HepG2 (cell line): ENCODE data around the gene NHLH2.

Experiments
- BHLHE40 ChIP-seq: IDR thresholded peaks from 2 replicates; pipeline ENCODE4 v1.6.1; 2011; ENCODE audit warnings: low read length, improper control_type of control experiment
- GABPA ChIP-seq, 2 experiments: IDR thresholded peaks; 2 replicates each; pipeline ENCODE4 v1.6.1; 2011 to 2016; ENCODE audit warnings: low read depth in 2 of 2, low read length in 1 of 2, missing biosample characterization in 1 of 2, missing genetic modification characterization in 1 of 2
- MXI1 ChIP-seq: IDR thresholded peaks from 3 replicates; pipeline ENCODE4 v1.6.1; 2012; ENCODE audit warnings: low read depth, low read length, inconsistent platforms, borderline replicate concordance
- NR1H2 ChIP-seq: sonication (generic); formaldehyde crosslinking; IDR thresholded peaks from 2 replicates; pipeline ENCODE4 v1.8.1; 2022; ENCODE audit warnings: low read depth, missing genetic modification reagents, borderline replicate concordance
- POLR2AphosphoS5 ChIP-seq: IDR thresholded peaks from 2 replicates; pipeline ENCODE4 v1.6.1; 2012; ENCODE audit warnings: low read depth, low read length
- TAF1 ChIP-seq: sonication (generic); formaldehyde crosslinking; IDR thresholded peaks from 2 replicates; pipeline ENCODE4 v1.4.0; 2020; ENCODE audit warnings: missing genetic modification reagents
- TBP ChIP-seq: sonication (generic); formaldehyde crosslinking; IDR thresholded peaks from 2 replicates; pipeline ENCODE4 v1.5.0; 2020; ENCODE audit warnings: missing genetic modification reagents
- YEATS2 ChIP-seq: sonication (generic); formaldehyde crosslinking; IDR thresholded peaks from 2 replicates; pipeline ENCODE4 v1.4.0; 2020; ENCODE audit warnings: missing genetic modification reagents, borderline replicate concordance
- TF ChIP-seq, protein P1 (sequence below): sonication (generic); formaldehyde crosslinking; IDR thresholded peaks from 2 replicates; pipeline ENCODE4 v1.5.0; 2020; ENCODE audit warnings: missing genetic modification reagents
- TF ChIP-seq, protein P2 (sequence below): sonication (generic); formaldehyde crosslinking; IDR thresholded peaks from 2 replicates; pipeline ENCODE4 v1.5.0; 2020; ENCODE audit warnings: mild to moderate bottlenecking, missing genetic modification reagents, moderate library complexity

DNA sequence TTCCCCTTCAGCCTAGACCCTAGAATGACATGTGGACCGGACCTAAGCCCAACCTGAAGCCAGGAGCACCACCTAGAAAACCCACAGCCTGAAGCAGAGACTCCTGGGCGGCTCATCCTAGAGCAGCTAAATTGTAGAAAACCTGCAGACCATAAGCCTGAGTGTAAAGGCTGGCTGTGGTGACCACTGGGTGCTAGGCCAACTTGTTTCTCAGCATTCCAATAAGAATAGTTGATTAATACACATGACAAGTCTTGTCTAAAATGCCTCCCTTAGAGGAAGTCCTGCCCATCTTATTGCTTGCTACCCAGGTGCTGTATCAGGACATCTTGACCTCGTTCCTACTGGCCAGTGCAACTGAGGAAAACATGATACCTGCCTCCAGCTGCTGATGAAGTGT lies 49.1 kb downstream of the NHLH2 start:
- TF ChIP-seq TAF1, result no peak
- TF ChIP-seq NR1H2 (CRISPR knock-in tag), result no peak
- TF ChIP-seq POLR2AphosphoS5, result no peak
- TF ChIP-seq GABPA (IDR thresholded peaks at IDR 0.05; ENCODE audit: low read depth, low read length), result no peak
- TF ChIP-seq GABPA (CRISPR knock-in tag; IDR thresholded peaks at IDR 0.05; ENCODE audit: low read depth), result no peak
- TF ChIP-seq, protein P1, sequence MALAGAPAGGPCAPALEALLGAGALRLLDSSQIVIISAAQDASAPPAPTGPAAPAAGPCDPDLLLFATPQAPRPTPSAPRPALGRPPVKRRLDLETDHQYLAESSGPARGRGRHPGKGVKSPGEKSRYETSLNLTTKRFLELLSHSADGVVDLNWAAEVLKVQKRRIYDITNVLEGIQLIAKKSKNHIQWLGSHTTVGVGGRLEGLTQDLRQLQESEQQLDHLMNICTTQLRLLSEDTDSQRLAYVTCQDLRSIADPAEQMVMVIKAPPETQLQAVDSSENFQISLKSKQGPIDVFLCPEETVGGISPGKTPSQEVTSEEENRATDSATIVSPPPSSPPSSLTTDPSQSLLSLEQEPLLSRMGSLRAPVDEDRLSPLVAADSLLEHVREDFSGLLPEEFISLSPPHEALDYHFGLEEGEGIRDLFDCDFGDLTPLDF, result no peak
- TF ChIP-seq, protein P2, sequence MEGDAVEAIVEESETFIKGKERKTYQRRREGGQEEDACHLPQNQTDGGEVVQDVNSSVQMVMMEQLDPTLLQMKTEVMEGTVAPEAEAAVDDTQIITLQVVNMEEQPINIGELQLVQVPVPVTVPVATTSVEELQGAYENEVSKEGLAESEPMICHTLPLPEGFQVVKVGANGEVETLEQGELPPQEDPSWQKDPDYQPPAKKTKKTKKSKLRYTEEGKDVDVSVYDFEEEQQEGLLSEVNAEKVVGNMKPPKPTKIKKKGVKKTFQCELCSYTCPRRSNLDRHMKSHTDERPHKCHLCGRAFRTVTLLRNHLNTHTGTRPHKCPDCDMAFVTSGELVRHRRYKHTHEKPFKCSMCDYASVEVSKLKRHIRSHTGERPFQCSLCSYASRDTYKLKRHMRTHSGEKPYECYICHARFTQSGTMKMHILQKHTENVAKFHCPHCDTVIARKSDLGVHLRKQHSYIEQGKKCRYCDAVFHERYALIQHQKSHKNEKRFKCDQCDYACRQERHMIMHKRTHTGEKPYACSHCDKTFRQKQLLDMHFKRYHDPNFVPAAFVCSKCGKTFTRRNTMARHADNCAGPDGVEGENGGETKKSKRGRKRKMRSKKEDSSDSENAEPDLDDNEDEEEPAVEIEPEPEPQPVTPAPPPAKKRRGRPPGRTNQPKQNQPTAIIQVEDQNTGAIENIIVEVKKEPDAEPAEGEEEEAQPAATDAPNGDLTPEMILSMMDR, result no peak
- no peak for TF ChIP-seq MXI1
- TF ChIP-seq TBP (CRISPR knock-in tag), result no peak
- no peak for TF ChIP-seq BHLHE40
- TF ChIP-seq YEATS2 (CRISPR knock-in tag), result no peak
